ENCODE data around the gene INHBE. TPM values are rescaled to one million over a fixed set of nuclear protein-coding genes. Genes with fewer than 3 reads are reported as not detected.

INHBE gene
- total RNA-seq, 1 experiment from 2014 or later, result 0.59 TPM

DNA sequence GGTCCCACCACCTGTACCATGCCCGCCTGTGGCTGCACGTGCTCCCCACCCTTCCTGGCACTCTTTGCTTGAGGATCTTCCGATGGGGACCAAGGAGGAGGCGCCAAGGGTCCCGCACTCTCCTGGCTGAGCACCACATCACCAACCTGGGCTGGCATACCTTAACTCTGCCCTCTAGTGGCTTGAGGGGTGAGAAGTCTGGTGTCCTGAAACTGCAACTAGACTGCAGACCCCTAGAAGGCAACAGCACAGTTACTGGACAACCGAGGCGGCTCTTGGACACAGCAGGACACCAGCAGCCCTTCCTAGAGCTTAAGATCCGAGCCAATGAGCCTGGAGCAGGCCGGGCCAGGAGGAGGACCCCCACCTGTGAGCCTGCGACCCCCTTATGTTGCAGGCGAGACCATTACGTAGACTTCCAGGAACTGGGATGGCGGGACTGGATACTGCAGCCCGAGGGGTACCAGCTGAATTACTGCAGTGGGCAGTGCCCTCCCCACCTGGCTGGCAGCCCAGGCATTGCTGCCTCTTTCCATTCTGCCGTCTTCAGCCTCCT, 1.1 kb downstream of the INHBE start:
- ATAC-seq, result peak; percentile 36; the same call in 1 of the 2 replicates
- no peak overlapping the region for H3K27ac ChIP-seq (ENCODE audit: low read length)
- TF ChIP-seq, protein P1, sequence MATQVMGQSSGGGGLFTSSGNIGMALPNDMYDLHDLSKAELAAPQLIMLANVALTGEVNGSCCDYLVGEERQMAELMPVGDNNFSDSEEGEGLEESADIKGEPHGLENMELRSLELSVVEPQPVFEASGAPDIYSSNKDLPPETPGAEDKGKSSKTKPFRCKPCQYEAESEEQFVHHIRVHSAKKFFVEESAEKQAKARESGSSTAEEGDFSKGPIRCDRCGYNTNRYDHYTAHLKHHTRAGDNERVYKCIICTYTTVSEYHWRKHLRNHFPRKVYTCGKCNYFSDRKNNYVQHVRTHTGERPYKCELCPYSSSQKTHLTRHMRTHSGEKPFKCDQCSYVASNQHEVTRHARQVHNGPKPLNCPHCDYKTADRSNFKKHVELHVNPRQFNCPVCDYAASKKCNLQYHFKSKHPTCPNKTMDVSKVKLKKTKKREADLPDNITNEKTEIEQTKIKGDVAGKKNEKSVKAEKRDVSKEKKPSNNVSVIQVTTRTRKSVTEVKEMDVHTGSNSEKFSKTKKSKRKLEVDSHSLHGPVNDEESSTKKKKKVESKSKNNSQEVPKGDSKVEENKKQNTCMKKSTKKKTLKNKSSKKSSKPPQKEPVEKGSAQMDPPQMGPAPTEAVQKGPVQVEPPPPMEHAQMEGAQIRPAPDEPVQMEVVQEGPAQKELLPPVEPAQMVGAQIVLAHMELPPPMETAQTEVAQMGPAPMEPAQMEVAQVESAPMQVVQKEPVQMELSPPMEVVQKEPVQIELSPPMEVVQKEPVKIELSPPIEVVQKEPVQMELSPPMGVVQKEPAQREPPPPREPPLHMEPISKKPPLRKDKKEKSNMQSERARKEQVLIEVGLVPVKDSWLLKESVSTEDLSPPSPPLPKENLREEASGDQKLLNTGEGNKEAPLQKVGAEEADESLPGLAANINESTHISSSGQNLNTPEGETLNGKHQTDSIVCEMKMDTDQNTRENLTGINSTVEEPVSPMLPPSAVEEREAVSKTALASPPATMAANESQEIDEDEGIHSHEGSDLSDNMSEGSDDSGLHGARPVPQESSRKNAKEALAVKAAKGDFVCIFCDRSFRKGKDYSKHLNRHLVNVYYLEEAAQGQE (IDR thresholded peaks at IDR 0.05; ENCODE audit: insufficient read depth in 1 of 2, low read depth in 2 of 2, low read length in 1 of 2), result no peak
- TF ChIP-seq, protein P2, sequence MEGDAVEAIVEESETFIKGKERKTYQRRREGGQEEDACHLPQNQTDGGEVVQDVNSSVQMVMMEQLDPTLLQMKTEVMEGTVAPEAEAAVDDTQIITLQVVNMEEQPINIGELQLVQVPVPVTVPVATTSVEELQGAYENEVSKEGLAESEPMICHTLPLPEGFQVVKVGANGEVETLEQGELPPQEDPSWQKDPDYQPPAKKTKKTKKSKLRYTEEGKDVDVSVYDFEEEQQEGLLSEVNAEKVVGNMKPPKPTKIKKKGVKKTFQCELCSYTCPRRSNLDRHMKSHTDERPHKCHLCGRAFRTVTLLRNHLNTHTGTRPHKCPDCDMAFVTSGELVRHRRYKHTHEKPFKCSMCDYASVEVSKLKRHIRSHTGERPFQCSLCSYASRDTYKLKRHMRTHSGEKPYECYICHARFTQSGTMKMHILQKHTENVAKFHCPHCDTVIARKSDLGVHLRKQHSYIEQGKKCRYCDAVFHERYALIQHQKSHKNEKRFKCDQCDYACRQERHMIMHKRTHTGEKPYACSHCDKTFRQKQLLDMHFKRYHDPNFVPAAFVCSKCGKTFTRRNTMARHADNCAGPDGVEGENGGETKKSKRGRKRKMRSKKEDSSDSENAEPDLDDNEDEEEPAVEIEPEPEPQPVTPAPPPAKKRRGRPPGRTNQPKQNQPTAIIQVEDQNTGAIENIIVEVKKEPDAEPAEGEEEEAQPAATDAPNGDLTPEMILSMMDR (IDR thresholded peaks at IDR 0.05), result peak; percentile 89
- TF ChIP-seq POLR2AphosphoS5 (IDR thresholded peaks at IDR 0.05; ENCODE audit: low read depth, low read length), result no peak
- intact Hi-C loops (cut with micrococcal nuclease; ENCODE audit: unreplicated experiment) (loop anchor here (5.0 kb wide), 1 partner anchor 166 kb away; no protein-coding TSS in a partner anchor), in situ Hi-C loops (cut with HindIII; ENCODE audit: low pct_unique_long_range_greater_than_20kb, low sequenced_read_pairs) (no loop called here)
- no peak overlapping the region for H3K4me3 ChIP-seq (ENCODE audit: low read depth in 2 of 2, low read length in 2 of 2)
- ChIA-PET CTCF (interaction anchor here (0.6 to 1.8 kb wide), 6 partner anchors 34 to 243 kb away, joined by 3 to 22 read pairs (median 6); no protein-coding TSS in a partner anchor), POLR2A (no interaction called here)
- no peaks in the 10 kb centered on the region for H3K27me3 ChIP-seq (ENCODE audit: control insufficient read depth, insufficient read depth, low read length)
- H3K9me3 ChIP-seq (ENCODE audit: control insufficient read depth, insufficient read depth, low read depth, low read length), result no peaks in the 10 kb centered on the region
- no peak for DNase-seq (ENCODE audit: low read depth, low spot score)
- H3K36me3 ChIP-seq (ENCODE audit: control insufficient read depth, insufficient read depth, low read length), result no peaks in the 10 kb centered on the region
- H3K4me1 ChIP-seq (ENCODE audit: control insufficient read depth, insufficient read depth, low read length), result peaks cover 15% of the 10 kb centered on the region
- no TSS peak for BruUV-seq (replicated peaks)

DNA sequence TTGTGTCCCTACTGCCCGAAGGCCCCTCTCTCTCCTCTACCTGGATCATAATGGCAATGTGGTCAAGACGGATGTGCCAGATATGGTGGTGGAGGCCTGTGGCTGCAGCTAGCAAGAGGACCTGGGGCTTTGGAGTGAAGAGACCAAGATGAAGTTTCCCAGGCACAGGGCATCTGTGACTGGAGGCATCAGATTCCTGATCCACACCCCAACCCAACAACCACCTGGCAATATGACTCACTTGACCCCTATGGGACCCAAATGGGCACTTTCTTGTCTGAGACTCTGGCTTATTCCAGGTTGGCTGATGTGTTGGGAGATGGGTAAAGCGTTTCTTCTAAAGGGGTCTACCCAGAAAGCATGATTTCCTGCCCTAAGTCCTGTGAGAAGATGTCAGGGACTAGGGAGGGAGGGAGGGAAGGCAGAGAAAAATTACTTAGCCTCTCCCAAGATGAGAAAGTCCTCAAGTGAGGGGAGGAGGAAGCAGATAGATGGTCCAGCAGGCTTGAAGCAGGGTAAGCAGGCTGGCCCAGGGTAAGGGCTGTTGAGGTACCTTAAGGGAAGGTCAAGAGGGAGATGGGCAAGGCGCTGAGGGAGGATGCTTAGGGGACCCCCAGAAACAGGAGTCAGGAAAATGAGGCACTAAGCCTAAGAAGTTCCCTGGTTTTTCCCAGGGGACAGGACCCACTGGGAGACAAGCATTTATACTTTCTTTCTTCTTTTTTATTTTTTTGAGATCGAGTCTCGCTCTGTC, 1.8 kb downstream of the INHBE start:
- no peaks in the 10 kb centered on the region for H3K27me3 ChIP-seq (ENCODE audit: control insufficient read depth, insufficient read depth, low read length)
- TF ChIP-seq SIN3A (IDR thresholded peaks at IDR 0.05; ENCODE audit: borderline replicate concordance, insufficient read depth, low read depth, low read length) (no peak), POLR2AphosphoS5 (IDR thresholded peaks at IDR 0.05; ENCODE audit: low read depth, low read length) (no peak), TCF7L2 (IDR thresholded peaks at IDR 0.05; ENCODE audit: low read depth, low read length) (no peak)
- TF ChIP-seq, protein P2 (IDR thresholded peaks at IDR 0.05), result no peak
- TF ChIP-seq, protein P1 (IDR thresholded peaks at IDR 0.05; ENCODE audit: insufficient read depth in 1 of 2, low read depth in 2 of 2, low read length in 1 of 2), result no peak
- DNase-seq (ENCODE audit: low read depth, low spot score) (no peak), ATAC-seq (no peak)
- ChIA-PET CTCF (interaction anchor here (0.7 kb wide), 1 partner anchor 35 kb away, joined by 3 read pairs; no protein-coding TSS in a partner anchor), POLR2A (no interaction called here)
- H3K9me3 ChIP-seq (ENCODE audit: control insufficient read depth, insufficient read depth, low read depth, low read length), result no peaks in the 10 kb centered on the region
- H3K4me1 ChIP-seq (ENCODE audit: control insufficient read depth, insufficient read depth, low read length), result peaks cover 15% of the 10 kb centered on the region
- in situ Hi-C loops (cut with HindIII; ENCODE audit: low pct_unique_long_range_greater_than_20kb, low sequenced_read_pairs), result no loop called here
- BruUV-seq (replicated peaks), result no TSS peak
- H3K36me3 ChIP-seq (ENCODE audit: control insufficient read depth, insufficient read depth, low read length), result no peaks in the 10 kb centered on the region
- no peak overlapping the region for H3K4me3 ChIP-seq (ENCODE audit: low read depth in 2 of 2, low read length in 2 of 2)
- no peak overlapping the region; the same call in 1 of the 2 replicates for H3K27ac ChIP-seq (ENCODE audit: low read length)
- intact Hi-C loops (cut with micrococcal nuclease; ENCODE audit: unreplicated experiment), result loop anchor here (5.0 kb wide), 1 partner anchor 165 kb away; no protein-coding TSS in a partner anchor

Data from Panc1 (cell line).